ENCODE results near the gene SETMAR.

The SETMAR gene

DNA sequence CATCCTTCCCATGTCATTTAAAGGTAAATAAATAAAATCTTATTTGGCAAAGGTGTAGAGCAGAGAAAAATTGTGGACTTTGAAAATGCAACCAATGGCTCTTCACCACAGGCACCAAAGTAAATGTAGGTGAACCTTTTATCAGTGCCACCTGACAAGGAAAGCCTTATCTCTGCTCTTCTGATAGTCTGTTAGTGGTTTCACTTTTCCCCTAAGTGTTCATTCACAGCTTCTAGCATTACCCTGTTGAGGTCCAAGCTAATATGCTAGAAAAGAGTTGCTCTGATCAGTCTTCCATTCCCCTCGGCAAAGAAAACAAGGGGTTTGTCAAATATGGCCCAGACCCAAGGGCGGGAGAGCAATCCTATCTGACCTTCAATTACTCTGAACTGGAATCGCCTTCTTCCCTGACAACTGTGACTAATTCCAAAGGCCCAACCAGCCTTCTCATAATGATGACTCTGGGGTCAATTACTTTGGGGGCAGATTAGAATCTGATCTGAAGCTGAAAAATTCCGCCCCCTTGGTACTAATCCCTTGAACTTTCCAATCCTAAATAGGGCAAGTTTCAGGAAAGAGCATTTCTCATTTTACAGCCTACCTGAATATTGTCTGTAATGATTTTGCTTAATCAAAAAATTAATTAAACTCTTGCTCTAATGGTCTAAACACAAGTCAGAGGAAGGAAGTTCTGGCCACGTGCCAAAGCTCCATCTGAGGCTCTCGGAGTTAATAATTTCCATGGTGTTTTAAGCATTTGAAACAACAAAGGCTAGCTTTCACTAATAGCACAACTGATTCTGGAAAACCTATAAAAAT, 52.4 kb downstream of the SETMAR start:
- no peak for DNase-seq

DNA sequence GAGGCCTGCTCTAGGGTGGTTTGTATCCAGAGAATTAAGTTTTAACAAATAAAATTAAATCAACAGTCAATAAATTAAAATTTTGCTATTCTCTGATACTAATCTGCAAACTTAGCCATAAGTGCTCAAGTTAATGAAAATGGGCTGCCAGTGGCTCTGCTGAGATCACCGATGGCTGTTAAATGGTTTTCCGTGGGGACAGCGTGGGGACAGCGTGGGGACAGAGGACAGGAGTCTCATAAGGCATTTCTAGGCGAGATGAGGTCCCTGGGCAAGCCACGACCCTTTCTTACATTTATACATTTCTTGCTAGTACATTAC, 53.0 kb downstream of the SETMAR start:
- no peak for DNase-seq

DNA sequence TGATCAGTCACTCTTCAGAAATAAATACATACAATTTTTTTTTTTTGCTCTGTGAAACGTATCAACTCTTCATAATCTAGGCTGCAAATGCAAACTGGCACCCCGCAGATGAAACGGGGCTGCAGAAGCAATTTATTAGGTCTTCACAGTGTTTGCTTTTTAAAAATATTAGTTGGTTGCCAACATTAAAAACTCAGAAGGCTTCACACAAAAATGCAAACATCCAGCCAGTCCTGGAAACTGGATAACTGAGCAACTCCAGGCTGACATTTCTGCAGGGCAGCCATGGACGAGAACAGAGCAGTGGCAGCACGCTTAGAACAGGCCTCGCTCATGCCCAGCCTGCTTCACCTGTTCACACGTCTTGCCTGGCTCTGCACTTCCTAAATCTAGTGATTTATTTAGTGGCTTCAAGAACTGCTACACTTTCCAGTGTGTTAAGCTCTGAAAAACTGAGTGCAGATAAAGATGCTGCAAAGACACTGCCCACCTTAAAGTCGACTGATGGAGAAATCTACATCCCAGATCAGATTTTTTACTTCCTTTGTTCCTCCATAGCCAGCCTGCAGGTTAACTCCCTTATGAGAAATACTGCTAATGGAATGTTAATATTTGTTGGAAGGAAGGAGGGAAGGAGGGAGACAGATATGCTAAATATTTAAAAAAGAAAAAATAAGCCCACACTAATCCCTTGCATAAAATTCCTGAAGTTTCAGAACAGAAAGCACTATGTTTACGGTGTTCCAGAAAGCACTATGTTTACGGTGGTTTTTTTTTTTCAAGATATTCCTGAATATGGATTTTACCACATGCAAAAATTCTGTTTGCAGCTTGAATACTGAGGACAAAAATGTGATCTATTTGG, 53.6 kb downstream of the SETMAR start:
- DNase-seq: no peak

DNA sequence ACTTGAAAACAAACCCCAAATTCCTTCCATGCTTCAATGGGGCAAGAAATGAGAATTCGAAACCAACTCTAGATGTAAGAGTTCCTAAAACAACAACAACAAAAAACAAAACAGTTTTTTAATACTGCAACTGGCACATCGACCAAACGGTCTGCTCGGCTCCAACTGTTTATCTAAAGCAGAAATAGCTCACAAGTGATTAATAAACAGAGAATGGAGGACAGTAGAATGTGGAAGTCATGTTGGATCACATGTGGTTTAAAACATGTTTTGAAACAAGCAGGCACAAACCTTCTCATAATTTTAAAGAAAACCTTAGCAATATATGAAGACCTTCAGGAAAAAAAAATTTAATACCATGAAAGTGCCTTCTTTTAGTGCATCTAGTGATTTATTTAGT, 55.1 kb downstream of the SETMAR start:
- DNase-seq: no peak

DNA sequence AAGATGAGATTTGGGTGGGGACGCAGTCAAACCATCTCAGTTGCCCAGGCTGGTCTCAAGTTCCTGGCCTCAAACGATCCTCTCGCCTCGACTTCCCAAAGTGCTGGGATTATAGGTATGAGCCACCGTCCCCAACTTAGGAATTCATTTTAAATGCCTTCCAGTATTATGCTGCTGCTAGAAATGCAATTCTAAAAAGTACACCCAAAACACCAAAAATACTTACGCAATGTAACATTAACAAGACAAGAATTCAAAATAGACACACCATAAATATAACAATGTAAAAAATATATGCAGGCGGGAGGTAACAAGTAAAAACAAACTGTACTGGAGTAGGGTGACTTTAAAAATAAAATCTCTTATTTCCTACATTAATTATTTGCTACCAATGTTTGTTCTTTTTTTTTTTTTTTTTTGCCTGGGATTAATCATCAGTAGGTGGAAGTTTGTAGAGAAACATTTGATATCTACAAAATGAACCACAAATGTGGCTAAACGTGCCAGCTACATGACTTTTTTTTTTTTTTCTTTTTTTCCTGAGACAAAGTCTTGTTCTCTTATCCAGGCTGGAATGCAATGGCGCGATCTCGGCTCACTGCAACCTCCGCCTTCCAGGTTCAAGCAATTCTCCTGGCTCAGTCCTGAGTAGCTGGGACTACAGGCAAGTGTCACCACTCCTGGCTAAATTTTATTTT, 56.8 kb downstream of the SETMAR start:
- no peak for DNase-seq

DNA sequence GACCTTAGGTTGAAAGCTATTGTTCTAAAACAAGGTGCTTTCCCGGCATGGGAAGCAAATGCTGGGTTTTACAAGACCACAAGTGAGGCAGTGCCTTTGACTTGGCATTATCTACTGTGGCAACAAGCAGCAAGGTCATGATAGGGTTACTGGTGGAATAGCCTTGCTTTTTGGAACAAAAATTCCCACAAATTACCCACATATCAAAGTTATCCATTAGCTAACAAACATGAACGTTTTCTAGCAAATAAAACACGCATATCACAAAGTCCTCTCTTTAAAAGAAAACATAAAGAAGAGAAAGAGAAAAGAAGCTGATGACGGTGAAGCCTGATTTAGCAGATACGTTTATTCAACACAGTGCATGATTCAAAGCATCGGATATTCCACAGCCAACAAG, 57.6 kb downstream of the SETMAR start:
- DNase-seq: no peak

DNA sequence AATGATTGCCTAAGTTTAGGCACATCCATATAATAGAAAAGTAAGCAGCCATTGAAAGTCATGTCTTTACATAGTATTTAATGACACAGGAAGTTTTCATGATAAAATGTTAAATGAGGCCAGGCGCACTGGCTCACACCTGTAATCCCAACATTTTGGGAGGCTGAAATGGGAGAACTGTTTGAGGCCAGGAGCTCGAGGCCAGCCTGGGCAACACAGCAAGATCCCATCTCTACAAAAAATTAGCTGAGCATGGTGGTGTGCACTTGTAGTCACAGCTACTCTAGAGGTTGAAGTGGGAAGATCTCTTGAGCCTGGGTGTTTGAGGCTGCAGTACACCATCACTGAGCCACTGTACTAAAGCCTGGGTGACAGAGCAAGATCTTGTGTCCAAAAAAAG, 59.4 kb downstream of the SETMAR start:
- DNase-seq: no peak
